Activated naive CD8-positive, alpha-beta T cell treated with anti-CD3 and anti-CD28 coated beads for 36 hours (primary cell): ENCODE measurements around the gene ATMIN. TPM values are rescaled to one million over a fixed set of nuclear protein-coding genes. Genes with fewer than 3 reads are reported as not detected.

ENCODE experiments used
- total RNA-seq, 2 experiments: library from RNA; stranded (reverse); gene quantifications; one replicate each; pipeline ENCODE4 v1.2.3, GENCODE V29; 2021

Gene ATMIN
- total RNA-seq, 2 experiments from 2014 or later = 24.5 to 27.7 TPM

Other genes with a start within 250 kb of the ATMIN start
- gene CDYL2, start 231.2 kb upstream of the ATMIN start, total RNA-seq = 1 to 10 TPM; 7.4 to 9.7 TPM
- 100 to 1,000 TPM; 126 to 131 TPM for gene CMC2, start 29.0 kb upstream of the ATMIN start, total RNA-seq
- gene CENPN, start 28.6 kb upstream of the ATMIN start, total RNA-seq = 10 to 100 TPM; 62.5 to 70.3 TPM
- gene C16orf46, start 41.4 kb downstream of the ATMIN start, total RNA-seq = under 1 TPM; 0.36 to 0.39 TPM
- gene GCSH, start 60.6 kb downstream of the ATMIN start, total RNA-seq = 10 to 100 TPM; 31.7 to 33.6 TPM
- not detected for gene BCO1, start 202.8 kb downstream of the ATMIN start, total RNA-seq